GM12892 (cell line): Measurements from ENCODE around the gene DLG2.

Experiments
- POLR2A ChIP-seq: IDR thresholded peaks from 2 replicates; pipeline ENCODE4 v1.6.1; 2011; ENCODE audit warnings: low read depth, low read length, control low read depth
- POLR2AphosphoS5 ChIP-seq: IDR thresholded peaks from 2 replicates; pipeline ENCODE4 v1.6.1; 2011; ENCODE audit warnings: low read depth, low read length, control low read depth

DNA sequence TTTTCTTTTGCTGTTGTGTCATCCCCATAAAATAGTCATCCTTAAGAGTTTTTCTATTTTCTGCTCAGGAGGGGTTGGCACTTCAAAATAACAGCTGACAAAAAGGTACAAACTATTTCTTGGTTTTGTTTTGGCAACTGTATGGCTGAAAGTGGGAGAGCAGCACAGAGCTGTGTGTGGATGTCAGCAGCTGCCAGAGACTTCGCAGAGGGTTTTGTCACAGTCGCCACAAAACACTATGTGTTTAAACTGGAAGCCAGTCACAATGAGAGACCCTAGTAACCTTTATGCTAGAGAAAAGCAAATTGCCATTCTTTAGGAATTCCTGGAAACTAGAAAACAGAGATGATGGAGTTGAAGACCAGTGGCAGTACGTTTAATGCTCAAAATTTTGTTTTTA is 2151.4 kb downstream of the DLG2 start:
- TF ChIP-seq POLR2A (no peak), POLR2AphosphoS5 (no peak)
